Renal cortex interstitium (tissue), 11 donors: ENCODE data around the gene POU2F2. TPM values are rescaled to one million over a fixed set of nuclear protein-coding genes. Genes with fewer than 3 reads are reported as not detected.

Experiments
- DNase-seq, 11 donors: peaks; one replicate each; pipeline ENCODE4 v3.0.0-alpha.2; 2013; ENCODE audit warnings: low read depth in 9 of 11, low spot score in 4 of 11; ENCODE audit errors: extremely low read depth in 1 of 11
- polyA plus RNA-seq, 3 donors: library from polyadenylated mRNA; unstranded; fragments of 120-200 nt; gene quantifications; one replicate each; pipeline ENCODE4 v1.2.1, GENCODE V29; 2013; ENCODE audit not compliant: insufficient read length in 3 of 3

Gene POU2F2
- polyA plus RNA-seq, 3 donors: 0.67 to 1.3 (median 0.92) TPM

DNA sequence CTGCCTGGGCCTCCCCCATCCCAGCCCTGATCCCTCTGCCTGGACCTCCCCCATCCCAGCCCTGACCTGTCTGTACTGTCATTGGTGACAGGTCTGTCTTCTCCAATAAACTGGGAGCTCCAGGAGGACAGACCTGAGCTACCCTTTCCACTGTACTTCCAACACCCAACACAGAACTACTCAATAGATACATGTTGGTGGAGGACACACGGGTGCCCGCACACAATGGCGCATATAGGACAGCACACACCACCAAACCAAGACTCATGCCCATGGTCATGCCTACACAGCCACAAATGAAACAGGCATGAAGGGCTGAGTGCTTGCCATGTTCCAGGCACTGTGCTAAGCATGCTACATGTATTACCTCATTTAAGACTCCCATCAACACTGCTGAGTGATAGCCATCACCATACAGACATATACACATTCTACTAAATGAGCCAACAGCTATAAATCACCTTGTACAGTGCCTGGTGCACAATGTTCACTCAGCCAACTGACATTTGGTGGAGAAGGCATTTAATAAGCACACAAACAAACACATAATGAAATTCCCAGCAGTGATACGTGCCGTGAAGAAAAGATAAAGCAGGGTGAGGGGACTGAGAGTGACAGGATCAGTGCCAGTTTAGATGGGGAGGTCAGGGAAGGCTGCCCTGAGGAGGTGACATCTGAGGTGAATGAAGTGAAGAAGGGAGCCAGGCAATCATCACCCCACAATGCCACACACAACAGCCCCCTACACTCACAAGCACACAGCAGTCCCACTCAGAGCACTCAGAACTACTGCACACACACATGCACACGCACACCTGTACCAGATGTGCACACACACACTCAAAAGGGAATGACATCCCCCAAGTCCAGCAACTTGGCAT is 857 bp downstream of the POU2F2 start:
- no peak for DNase-seq

DNA sequence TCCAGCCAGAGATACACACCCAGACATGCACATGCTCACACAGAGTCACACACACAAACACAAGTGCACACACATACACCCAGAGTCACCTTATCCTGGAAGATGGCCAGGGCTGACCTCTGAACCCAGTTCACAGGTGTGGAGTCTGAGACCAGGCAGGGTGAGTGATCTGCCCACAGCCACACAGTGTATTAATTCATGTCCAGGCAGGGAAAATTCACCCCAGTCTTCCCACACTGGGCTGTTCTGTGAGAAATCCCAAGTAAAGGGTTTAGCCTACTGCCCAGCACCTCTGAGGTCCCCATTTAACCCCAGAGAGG is 2.0 kb downstream of the POU2F2 start:
- DNase-seq: no peak

DNA sequence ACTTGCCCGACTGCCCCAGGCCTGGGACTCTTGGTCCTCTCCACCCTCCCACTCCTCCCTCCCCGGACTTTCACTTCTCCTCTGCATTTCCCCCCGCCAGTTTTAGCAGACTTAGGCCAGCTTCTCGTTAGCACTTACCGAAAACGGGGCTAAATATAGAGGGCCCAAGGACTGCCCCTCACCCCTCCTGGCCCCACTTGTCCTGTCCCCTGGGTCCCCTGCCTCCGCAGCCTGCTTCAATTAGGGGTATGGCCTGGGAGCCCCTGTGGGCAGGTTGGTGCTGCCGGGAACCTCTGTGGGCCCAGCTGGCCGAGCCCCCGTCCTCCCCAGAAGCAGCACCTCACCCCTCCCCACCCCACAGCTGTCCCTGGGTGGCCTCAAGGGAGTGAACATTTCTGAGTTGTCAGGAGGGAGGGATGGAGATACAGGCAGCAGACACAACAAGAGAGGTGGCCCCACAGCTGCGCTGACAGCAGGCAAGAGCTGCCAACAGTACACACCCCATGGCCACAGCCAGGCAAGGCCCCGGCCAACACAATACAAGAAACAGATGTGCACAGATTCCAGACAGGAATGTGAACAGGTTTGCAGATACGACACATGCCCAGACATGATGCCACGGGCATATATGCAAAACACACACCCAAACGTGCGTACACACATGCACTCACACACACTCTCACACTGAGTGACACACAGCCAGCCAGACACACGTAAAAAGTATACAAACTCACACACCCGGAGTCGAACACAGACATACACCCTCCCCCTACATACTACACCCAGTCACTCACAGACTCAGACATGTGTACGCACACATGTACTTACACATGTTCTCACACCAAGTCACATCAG is 2.6 kb downstream of the POU2F2 start:
- no peak for DNase-seq

DNA sequence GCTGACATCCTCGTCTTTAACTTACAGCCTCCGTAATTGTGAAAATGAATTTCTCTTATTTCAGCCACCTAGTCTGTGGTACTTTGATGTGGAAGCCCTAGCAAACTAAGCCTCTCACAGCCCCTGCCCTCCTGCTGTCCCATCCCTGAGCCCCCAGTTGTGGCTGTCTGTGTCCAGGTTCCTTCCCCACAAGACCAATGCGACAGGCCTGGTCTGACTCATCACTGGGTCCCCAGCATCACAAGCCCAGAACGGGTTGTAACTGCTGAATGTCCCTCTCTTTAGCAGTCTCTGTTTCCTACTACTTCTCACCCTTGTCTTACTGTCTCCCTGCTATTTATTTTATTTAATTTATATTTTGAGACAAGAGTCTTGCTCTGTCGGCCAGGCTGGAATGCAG is 5.7 kb downstream of the POU2F2 start:
- DNase-seq: no peak

DNA sequence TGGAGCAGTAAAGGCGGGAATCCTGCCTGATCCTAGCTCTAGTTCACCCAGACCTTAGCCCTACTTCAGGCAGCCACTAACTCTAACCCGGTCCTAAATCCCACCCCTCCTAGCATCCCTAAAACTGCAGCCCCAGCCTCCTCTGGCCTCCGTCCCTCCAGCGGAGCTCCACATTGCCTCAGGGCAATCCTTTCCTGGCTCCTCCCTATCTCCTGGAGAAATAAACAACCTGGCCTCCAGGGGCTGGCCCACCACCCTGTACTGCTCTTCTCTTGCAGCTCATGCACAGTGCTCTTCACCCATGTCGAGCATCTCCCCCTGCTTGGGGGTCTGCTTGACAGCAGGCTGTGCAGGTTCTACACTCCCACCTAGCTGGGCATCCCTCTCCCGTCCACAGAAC is 6.7 kb downstream of the POU2F2 start:
- no peak for DNase-seq

DNA sequence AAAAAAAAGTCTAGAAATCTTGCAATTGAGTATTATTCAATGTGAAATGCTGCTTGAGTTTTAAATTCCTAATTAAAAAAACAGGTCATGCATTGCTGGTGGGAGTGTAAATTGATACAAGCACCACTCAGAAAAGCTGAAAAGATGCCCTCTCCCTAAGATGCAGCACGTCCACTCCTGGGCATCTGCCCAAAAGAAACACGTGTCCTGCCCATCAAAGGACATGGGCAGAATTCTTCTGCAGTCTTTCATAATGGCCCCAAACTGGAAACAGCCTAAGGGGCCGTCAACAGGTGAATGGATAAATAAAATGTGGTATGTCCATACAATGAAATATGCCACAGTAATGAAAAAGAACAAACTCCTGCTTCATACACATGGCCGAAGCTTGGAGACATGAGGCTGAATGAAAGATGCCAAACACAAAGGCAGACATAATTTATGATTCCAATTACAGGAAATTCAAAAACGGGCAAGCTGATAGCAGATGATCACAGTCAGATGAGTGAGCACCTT is 7.8 kb downstream of the POU2F2 start:
- DNase-seq: no peak

DNA sequence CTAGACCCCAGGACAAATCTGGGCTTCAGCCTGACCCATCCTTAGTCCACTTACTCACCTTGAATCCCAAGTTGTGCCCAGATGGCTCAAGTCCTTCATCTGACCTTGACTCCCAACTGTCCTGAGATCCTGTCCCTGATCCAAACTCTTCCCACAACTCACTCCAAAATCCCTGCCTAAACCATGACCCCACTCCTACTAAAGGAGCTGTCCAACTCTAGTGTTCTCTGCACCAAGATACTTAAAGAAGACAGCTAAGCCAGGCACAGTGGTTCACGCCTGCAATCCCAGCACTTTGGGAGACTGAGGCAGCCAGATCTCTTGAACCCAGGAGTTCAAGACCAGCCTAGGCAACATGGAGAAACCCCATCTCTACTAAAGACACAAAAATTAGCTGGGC is 8.5 kb downstream of the POU2F2 start:
- no peak for DNase-seq

DNA sequence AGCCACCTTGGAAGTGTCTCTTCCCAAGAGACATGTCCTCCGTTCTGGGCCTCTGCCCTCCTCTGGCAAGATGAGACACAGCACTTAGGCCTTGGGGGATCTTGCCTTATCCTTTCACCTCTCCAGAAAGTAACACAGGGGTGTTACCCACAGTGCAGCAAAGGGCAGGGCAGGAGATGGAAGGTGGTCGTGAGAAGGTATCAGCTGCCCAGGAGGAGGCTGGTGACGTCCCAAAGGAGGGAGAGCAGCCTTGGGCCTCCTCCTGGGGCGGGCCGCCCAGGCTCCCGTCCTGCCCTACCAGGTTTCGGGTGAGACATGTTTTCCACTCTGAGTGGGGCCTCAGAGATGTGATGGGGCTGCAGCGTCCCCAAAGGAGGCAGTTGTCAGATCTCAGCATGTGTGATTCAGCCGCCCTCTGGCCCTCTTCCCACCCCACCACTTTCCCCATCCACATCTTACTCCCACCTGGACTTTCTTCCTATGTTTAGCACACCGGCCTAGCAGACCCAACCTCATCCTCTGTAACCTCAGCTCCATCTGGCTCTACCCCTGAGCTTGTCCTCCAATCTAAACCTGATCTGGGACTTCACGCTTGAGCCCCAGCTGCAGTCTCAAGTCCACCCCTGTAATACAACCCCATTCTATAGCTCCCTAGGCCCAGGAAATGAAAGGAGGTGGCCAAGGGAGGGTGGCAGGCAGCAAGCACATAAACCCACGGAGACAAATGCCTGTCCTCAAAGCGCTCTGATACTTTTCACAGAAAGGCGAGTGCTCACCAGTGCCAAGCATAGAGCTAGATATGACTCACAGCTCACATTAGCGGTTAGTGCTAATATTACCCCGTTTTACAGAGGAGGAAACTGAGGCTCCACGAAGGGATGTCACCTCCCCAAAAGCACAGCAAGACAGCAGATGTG is 9.3 kb downstream of the POU2F2 start:
- DNase-seq: no peak

DNA sequence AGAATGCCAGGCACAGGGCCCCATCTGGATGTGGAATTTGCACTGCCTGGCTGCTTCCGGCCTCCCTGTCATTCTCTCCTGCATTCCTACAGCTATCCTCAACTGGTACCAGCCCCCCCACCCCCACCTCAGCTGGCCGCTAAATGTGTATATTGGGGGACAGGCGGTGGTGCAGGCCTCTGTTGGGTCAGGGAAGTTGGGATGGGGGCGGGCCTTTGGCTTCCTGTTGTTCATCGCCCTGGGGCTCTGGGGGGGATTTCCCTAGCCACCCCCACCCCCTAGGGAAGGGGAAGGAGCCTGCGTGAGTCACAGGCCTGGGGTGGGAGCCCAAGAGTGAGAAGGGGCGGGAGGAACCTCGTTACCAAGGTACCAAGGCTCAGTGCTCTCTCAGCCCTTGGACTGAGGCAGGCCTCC is 10.6 kb downstream of the POU2F2 start:
- no peak for DNase-seq

DNA sequence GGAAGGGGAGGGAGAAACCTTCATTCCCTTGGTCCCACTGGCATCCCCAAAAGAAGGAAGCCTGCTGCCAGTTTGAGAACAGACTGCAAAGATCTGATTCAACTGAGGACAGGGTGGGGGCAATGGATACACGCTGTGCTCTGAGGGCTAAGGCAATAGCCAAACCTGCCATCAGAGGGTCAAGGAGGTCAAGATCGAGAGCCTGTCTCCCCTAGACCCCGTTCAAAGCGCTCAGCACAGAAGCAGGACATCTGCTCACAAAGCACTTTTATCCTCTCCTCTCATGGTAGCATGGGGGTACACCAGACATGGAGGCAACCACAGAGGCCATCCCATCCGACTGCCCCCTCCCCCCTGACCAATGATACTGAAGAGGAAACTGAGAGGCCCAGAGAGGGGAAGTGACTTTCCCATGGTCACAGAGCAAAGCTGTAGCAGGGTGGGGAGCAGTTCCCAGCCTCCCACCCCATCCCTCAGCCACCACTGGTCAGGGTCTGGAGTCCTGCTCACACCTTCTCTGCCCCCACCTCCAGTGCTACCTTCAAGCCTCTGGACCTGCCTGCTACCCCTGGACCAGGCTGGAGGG is 11.1 kb downstream of the POU2F2 start:
- DNase-seq: no peak

DNA sequence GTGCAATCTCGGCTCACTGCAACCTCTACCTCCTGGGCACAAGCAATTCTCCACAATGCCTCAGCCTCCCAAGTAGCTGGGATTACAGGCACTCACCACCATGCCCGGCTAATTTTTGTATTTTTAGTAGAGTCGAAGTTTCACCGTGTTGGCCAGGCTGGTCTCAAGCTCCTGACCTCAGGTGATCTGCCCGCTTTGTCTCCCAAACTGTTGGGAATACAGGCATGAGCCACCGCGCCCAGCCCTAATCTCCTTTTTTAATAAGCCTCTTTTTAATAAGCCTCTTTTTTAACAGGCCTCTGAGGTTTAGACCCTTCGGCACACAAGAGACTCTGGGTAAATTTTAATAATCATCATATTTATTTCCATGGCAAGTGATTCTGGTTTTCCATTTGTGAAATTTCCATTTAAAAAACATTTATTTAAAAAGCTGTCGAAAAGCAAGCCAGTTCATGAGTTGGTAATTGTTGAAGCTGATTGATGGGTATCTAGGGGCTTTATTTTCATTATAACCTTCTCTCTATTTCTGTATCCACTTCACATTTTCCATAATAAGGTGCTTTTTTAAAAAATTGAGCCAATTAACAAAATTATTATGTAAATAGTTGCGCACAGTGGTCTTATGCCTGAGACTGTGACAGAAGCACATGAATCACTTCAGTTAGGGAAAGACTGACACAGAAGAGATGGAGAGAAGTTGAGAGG is 11.8 kb downstream of the POU2F2 start:
- no peak for DNase-seq

DNA sequence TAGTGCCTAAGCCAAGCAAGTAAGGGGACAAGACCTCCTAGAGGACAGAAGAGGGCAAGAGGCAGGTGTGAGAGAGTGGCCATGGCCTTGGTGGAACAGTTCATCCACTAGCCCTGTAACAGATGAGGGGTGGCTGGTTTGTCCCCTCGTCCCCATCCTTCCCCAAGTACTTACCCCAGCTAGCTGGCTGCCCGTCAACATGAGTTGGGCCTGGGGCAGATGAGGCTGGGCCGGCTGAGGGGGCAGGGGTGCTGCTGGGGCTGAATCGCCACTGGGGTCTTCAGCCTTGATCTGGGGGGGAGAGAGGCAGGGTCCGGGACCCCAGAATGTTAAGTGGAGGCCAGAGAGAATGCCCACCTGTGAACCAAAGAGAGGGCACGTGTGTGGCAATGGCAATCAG is 15.2 kb downstream of the POU2F2 start:
- no peak for DNase-seq

DNA sequence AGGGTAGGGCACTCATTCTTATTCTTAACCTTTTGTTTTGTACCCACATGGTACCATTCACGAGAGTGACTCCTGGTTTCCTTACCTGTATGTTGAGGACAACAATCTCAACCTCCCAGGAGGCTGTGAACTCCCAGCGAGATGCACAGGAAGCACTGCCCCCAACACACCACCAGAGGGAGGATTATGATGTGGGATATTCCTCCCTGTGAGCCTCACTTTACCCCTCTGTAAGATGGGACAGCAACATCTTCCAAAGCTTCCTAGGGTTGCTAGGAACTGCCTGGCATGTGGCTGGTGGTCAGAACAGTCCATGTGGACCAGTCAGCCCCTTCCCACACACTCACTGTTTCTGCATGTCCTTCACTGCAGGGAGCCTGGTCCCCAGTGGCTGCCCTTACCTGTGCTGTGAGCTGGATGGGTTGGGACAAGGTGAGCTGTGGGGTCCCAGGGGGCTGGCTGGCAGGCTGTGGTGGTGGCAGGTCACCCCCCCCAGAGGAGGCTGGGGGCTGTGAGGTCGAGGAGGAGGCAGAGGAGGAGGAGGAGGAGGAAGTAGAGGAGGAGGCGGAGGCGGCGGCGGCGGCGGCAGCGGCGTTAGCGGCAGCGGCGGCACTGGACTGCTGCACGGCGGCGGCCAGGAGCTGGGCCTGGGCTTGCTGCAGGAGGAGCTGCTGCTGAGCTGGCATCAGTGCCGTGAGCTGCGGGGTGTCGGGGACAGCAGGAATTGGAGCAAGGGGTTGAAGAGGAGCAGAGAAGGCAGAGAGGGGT is 15.8 kb downstream of the POU2F2 start:
- DNase-seq: no peak

DNA sequence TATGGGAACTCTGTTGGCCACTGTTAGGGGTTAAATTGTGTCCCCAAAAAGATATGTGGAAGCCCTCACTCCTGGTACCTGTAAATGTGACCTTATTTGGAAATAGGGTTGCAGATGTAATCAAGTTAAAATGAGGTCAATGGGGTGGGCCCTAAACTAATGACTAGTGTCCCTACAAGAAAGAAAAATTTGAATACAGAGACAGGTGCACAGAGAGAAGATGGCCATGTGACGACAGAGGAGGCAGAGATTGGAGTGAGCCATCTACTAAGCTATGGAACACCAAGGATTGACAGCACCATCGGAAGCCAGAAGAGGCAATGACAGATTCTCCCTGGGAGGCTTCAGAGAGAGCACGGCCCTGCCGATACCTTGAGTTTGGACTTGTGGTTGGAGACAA is 16.5 kb downstream of the POU2F2 start:
- DNase-seq: no peak

DNA sequence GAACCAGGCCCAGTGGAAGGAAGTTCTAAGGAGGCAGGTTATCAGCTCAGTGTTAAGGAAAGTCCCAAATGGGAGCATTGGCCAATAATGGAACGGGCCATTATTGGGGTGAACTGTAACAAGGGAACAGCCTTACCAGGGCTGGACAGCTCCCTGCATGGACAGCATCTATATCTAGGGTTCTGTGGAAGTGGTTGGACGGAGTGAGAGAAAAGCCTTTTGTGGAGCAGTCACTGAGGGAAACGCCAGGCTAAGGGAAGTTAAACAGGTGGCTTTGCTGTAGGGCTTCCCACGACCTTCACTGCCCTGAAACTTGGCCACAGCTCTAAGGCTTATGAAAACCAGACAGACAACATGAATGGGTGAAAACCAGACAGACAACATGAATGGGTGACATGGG is 17.0 kb downstream of the POU2F2 start:
- no peak for DNase-seq

DNA sequence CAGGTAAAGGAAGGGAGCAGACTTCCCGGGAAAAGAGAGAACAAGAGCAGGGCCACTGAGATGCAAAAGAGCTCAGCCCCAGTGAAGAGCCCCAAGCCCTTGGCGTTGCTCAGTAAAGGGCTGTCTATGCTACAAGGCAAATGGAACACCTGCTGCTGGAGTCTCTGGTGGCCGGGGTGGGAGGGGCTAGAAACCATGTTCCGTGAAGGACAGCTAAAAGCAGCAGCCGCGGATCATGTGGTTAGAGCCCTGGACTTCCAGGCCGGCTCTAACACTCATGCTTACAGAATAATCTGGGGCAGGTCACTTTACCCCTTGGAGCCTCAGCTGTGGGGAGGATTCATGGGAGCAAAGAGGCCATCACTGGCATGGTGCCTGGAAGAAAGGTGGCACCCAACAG is 17.8 kb downstream of the POU2F2 start:
- no peak for DNase-seq

DNA sequence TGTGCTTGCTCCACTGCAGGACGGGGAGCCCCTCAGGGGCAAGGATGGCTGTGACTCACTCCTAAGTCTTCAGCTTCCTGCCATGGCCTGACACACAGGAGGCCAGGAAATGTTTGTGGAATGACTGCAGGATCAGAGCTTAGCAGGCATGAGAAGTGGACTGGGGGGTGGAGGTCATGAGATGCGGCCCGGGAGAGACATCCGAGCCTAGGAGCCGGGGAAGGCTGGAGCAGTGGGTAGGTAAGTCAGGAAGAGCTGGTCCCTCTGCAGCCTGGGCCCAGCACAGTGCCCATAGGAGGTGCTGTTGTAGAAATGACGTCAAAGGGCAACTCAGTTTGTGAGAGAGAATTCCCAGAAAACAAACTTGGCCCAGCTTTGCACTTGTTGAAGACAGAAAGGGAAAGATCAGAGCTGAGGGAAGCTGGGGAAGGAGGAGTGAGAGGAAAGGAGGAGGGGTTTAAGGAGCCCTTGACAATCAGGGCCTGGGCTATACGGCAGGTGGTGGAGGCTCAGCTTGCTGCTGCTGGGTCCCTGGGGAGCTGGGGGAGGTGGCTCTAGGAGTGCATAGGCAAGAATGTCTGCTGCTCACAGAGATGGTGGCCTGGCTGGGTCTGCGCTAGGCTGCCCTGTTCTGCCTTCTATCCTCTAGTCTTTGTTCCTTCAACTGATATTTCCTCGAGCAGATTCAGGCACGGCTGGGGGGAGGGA is 18.5 kb downstream of the POU2F2 start:
- no peak for DNase-seq
